ENCODE data around the gene LAMA3. TPM values are rescaled to one million over a fixed set of nuclear protein-coding genes. Genes with fewer than 3 reads are reported as not detected.

The LAMA3 gene
- total RNA-seq, 1 experiment from 2014 or later = 5.6 TPM

DNA sequence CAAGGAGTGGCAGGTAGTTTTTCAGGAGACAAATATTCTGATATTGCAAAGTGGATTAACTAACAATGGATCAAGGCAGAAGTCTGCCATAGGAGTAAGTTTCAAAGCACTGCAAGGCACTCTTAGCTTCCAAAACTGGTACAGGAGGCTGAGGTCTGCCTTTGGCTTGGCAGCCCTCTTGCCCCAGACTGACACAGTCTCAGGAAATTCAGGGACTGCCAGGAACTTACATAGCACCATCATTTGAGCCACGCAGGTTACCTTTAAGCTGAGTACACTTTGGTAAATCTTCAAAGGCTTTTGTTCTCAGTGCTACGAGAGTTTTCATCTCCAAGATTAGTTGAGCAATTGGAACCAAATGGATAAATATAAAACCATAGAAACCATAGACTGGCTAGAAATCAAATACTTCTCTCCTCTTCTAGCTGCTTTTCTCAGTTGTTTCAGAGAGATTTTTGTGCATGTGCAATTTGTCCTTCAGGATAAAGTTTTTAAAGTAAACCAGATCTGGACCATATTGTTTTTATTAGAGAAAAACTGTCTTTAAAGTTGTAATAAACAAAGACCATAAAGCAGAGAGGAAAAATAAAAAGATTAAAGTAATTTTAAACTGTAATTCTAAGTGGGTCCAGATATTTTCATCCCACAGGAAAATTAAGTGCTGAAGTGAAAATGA lies 45.3 kb upstream of the LAMA3 start:
- DNase-seq (ENCODE audit: low read depth, low spot score) = no peak
- TF ChIP-seq POLR2AphosphoS5 (IDR thresholded peaks at IDR 0.05; ENCODE audit: low read depth, low read length) = no peak
- no peak for TF ChIP-seq RAD21 (IDR thresholded peaks at IDR 0.05; ENCODE audit: low read depth)
- ChIA-PET CTCF (interaction anchor here (1.2 kb wide), 1 partner anchor 17 kb away, joined by 3 read pairs; no protein-coding TSS in a partner anchor), RAD21 (ENCODE audit: low non-redundant PET in 1 of 2, low total read pairs in 2 of 2, uncharacterized antibody in 2 of 2, unreplicated experiment in 2 of 2) (no interaction called here), POLR2A (no interaction called here)
- intact Hi-C loops (cut with micrococcal nuclease) = no loop called here
- H3K9me3 ChIP-seq (ENCODE audit: control insufficient read depth in 1 of 2, insufficient read depth in 1 of 2, low read depth in 1 of 2, low read length in 2 of 2) = no peaks in the 10 kb centered on the region; a peak in 1 of 4 replicates
- H3K9ac ChIP-seq (ENCODE audit: low read length) = no peak overlapping the region
- no peak overlapping the region for H3K27ac ChIP-seq (ENCODE audit: low read depth, low read length)
- no peaks in the 10 kb centered on the region for H3K9me2 ChIP-seq (ENCODE audit: insufficient read depth)
- no peaks in the 10 kb centered on the region for H3K36me3 ChIP-seq (ENCODE audit: control insufficient read depth in 1 of 2, insufficient read depth in 2 of 2, low read length in 2 of 2)
- no peaks in the 10 kb centered on the region for H3K79me2 ChIP-seq (ENCODE audit: insufficient read depth, low read length)
- H2AFZ ChIP-seq (ENCODE audit: low read depth, low read length, poor library complexity, severe bottlenecking) = no peak overlapping the region
- peaks cover 0 to 5% of the 10 kb centered on the region in 2 experiments; a peak in 1 of 4 replicates for H3K4me1 ChIP-seq (ENCODE audit: control insufficient read depth in 1 of 2, insufficient read depth in 2 of 2, low read length in 2 of 2)
- ATAC-seq = no peak
- H3K4me3 ChIP-seq (replicated peaks in 1 of 2; ENCODE audit: low read depth in 1 of 2, low read length in 2 of 2) = no peak overlapping the region
- BruUV-seq (replicated peaks) = no TSS peak
- no peaks in the 10 kb centered on the region for H3K27me3 ChIP-seq (ENCODE audit: insufficient read depth, low read length)
- no peaks in the 10 kb centered on the region for H4K20me1 ChIP-seq (ENCODE audit: insufficient read depth)
- no peak overlapping the region for H3K4me2 ChIP-seq (ENCODE audit: low read length)

DNA sequence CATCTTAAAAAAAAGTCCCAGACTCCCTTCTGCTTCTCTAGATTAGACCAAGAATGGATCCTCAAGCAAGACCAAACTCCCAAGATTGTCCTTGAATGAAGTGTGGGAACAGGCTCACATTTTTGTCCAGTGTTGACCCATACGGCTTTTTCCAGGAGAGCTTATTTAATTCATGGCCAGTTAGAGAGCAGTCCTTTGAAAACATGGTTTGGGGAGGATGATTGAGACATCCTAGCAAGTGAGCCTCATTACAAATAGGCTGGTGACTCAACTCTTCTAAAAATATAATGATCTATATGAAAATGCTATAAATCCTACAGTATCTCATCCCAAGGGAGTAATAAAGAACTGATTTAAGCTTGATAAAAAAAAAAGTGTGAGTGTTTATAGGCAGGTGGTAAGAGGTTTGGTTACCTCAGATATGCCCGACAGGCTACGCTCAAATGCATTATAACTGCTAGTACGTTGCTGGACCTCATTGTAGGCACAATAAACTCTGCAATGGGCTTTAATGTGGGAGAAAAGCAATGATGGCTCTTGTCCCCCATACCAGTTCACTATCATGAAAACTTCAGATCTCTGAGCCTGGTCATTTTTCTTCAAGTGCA lies 43.6 kb upstream of the LAMA3 start:
- no TSS peak for BruUV-seq (replicated peaks)
- ATAC-seq = no peak
- CTCF ChIA-PET = no interaction called here

More for the DNA sequence above, 43.6 kb upstream of the LAMA3 start:
- no peak overlapping the region for H2AFZ ChIP-seq (ENCODE audit: low read depth, low read length, poor library complexity, severe bottlenecking)
- TF ChIP-seq POLR2AphosphoS5 (IDR thresholded peaks at IDR 0.05; ENCODE audit: low read depth, low read length) (no peak), EGR1 (IDR thresholded peaks at IDR 0.05; ENCODE audit: low read depth) (no peak)
- TF ChIP-seq, protein P1, sequence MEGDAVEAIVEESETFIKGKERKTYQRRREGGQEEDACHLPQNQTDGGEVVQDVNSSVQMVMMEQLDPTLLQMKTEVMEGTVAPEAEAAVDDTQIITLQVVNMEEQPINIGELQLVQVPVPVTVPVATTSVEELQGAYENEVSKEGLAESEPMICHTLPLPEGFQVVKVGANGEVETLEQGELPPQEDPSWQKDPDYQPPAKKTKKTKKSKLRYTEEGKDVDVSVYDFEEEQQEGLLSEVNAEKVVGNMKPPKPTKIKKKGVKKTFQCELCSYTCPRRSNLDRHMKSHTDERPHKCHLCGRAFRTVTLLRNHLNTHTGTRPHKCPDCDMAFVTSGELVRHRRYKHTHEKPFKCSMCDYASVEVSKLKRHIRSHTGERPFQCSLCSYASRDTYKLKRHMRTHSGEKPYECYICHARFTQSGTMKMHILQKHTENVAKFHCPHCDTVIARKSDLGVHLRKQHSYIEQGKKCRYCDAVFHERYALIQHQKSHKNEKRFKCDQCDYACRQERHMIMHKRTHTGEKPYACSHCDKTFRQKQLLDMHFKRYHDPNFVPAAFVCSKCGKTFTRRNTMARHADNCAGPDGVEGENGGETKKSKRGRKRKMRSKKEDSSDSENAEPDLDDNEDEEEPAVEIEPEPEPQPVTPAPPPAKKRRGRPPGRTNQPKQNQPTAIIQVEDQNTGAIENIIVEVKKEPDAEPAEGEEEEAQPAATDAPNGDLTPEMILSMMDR (IDR thresholded peaks at IDR 0.05 in 2 of 3, conservative IDR thresholded peaks at IDR 0.05 in 1 of 3; ENCODE audit: borderline replicate concordance in 1 of 3, insufficient read depth in 1 of 3, low read depth in 2 of 3, low read length in 2 of 3) = no peak
- TF ChIP-seq, protein P2, sequence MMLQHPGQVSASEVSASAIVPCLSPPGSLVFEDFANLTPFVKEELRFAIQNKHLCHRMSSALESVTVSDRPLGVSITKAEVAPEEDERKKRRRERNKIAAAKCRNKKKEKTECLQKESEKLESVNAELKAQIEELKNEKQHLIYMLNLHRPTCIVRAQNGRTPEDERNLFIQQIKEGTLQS (IDR thresholded peaks at IDR 0.05) = no peak
- no peaks in the 10 kb centered on the region for H3K79me2 ChIP-seq (ENCODE audit: insufficient read depth, low read length)
- no peak overlapping the region for H3K9ac ChIP-seq (ENCODE audit: low read length)
- H3K27me3 ChIP-seq (ENCODE audit: insufficient read depth, low read length) = no peaks in the 10 kb centered on the region
- H3K4me1 ChIP-seq (ENCODE audit: control insufficient read depth in 1 of 2, insufficient read depth in 2 of 2, low read length in 2 of 2) = no peaks in the 10 kb centered on the region
- H3K4me3 ChIP-seq (replicated peaks in 1 of 2; ENCODE audit: low read depth in 1 of 2, low read length in 2 of 2) = no peak overlapping the region
- H3K9me2 ChIP-seq (ENCODE audit: insufficient read depth) = no peaks in the 10 kb centered on the region
- no peaks in the 10 kb centered on the region for H4K20me1 ChIP-seq (ENCODE audit: insufficient read depth)
- POLR2A ChIA-PET = no interaction called here
- intact Hi-C loops (cut with micrococcal nuclease) = no loop called here
- H3K27ac ChIP-seq (ENCODE audit: low read depth, low read length) = no peak overlapping the region
- RAD21 ChIA-PET (ENCODE audit: low non-redundant PET in 1 of 2, low total read pairs in 2 of 2, uncharacterized antibody in 2 of 2, unreplicated experiment in 2 of 2) = no interaction called here
- no peaks in the 10 kb centered on the region; a peak in 1 of 4 replicates for H3K9me3 ChIP-seq (ENCODE audit: control insufficient read depth in 1 of 2, insufficient read depth in 1 of 2, low read depth in 1 of 2, low read length in 2 of 2)
- no peak overlapping the region for H3K4me2 ChIP-seq (ENCODE audit: low read length)
- no peaks in the 10 kb centered on the region for H3K36me3 ChIP-seq (ENCODE audit: control insufficient read depth in 1 of 2, insufficient read depth in 2 of 2, low read length in 2 of 2)
- DNase-seq (ENCODE audit: low read depth, low spot score) = no peak

All from HCT116 (cell line).